ENCODE measurements around the gene CFAP77. TPM values are rescaled to one million over a fixed set of nuclear protein-coding genes. Genes with fewer than 3 reads are reported as not detected.

CFAP77 gene
- total and polyA plus RNA-seq, 2 of the 13 experiments (the other 11 are each of a cell fraction or from before 2014, with no cell fraction given) = not detected

GRCh38 chr9:132406554-132407122, 3.4 kb upstream of the CFAP77 start, which contains the start of gene TTF1 (continued):
- TF ChIP-seq DPF2 (CRISPR knock-in tag; IDR thresholded peaks at IDR 0.05; ENCODE audit: borderline replicate concordance, low read depth) = no peak
- no peak for TF ChIP-seq BATF2 (CRISPR knock-in tag; IDR thresholded peaks at IDR 0.05)
- no peak for TF ChIP-seq ONECUT2 (CRISPR knock-in tag; IDR thresholded peaks at IDR 0.05)
- no peak for TF ChIP-seq ZBTB49 (CRISPR knock-in tag; IDR thresholded peaks at IDR 0.05; ENCODE audit: borderline replicate concordance)
- TF ChIP-seq ZNF569 (CRISPR knock-in tag; IDR thresholded peaks at IDR 0.05; ENCODE audit: borderline replicate concordance) = no peak
- no peak for TF ChIP-seq BRD4 (CRISPR knock-in tag; IDR thresholded peaks at IDR 0.05)
- TF ChIP-seq ELF4 (CRISPR knock-in tag; IDR thresholded peaks at IDR 0.05; ENCODE audit: borderline replicate concordance) = no peak
- TF ChIP-seq RARG (CRISPR knock-in tag; IDR thresholded peaks at IDR 0.05; ENCODE audit: low read depth) = no peak
- TF ChIP-seq PCBP1 (IDR thresholded peaks at IDR 0.05; ENCODE audit: borderline replicate concordance, low read depth, low read length) = 0 out of 2 replicates have a peak, but pooled peaks have one; percentile 34
- TF ChIP-seq ZNF407 (CRISPR knock-in tag; IDR thresholded peaks at IDR 0.05; ENCODE audit: not compliant biosample characterization) = no peak
- no peak for TF ChIP-seq ZNF781 (CRISPR knock-in tag; IDR thresholded peaks at IDR 0.05; ENCODE audit: borderline replicate concordance, not compliant biosample characterization)
- no peak for TF ChIP-seq ZNF33B (CRISPR knock-in tag; IDR thresholded peaks at IDR 0.05)
- TF ChIP-seq FOXJ3 (CRISPR knock-in tag; IDR thresholded peaks at IDR 0.05; ENCODE audit: borderline replicate concordance) = no peak
- no peak for TF ChIP-seq ZNF546 (CRISPR knock-in tag; conservative IDR thresholded peaks at IDR 0.05)
- 0 out of 2 replicates have a peak, but pooled peaks have one; percentile 46 for TF ChIP-seq RNF2 (conservative IDR thresholded peaks at IDR 0.05; ENCODE audit: low read depth)
- peak; percentile 30; the same call in 1 of the 2 replicates for TF ChIP-seq ATF2 (CRISPR knock-in tag; IDR thresholded peaks at IDR 0.05)
- TF ChIP-seq KDM1A (CRISPR knock-in tag; IDR thresholded peaks at IDR 0.05) = no peak
